Transverse colon (tissue), 4 donors: ENCODE measurements around the gene DMRTC2. TPM values are rescaled to one million over a fixed set of nuclear protein-coding genes. Genes with fewer than 3 reads are reported as not detected.

ENCODE experiments used
- DNase-seq: peaks from one replicate; pipeline ENCODE4 v3.0.0-alpha.2; 2019
- H3K27ac ChIP-seq, 4 donors: fragments of 200-600 bp; sonication (generic); 2 replicates each; pipeline ENCODE4 v1.5.1; 2016 to 2018; ENCODE audit warnings: inconsistent platforms in 4 of 4
- H3K27me3 ChIP-seq: fragments of 200-600 bp; sonication (generic); 2 replicates; pipeline ENCODE4 v1.5.1; 2017; ENCODE audit warnings: inconsistent platforms
- H3K36me3 ChIP-seq, 4 donors: fragments of 200-600 bp; sonication (generic); 2 replicates each; pipeline ENCODE4 v1.5.1; 2017 to 2019; ENCODE audit warnings: inconsistent platforms in 4 of 4
- H3K4me1 ChIP-seq, 4 donors: fragments of 200-600 bp; sonication (generic); 2 replicates each; pipeline ENCODE4 v1.5.1; 2017 to 2020; ENCODE audit warnings: inconsistent platforms in 4 of 4
- H3K4me3 ChIP-seq, 4 donors: fragments of 200-600 bp; sonication (generic); 1 replicate in 1 of 4; 2 replicates in 3 of 4; pipeline versions ENCODE4 v1.5.1 to v1.6.1; 2017 to 2019; ENCODE audit warnings: inconsistent platforms in 4 of 4
- H3K9me3 ChIP-seq, 2 donors: fragments of 200-600 bp; sonication (generic); 2 replicates each; pipeline ENCODE4 v1.5.1; 2017 to 2019; ENCODE audit warnings: inconsistent platforms in 2 of 2
- CTCF ChIP-seq, 5 experiments: fragments of 200-600 bp in 3 of 5; fragments of 450-650 bp in 2 of 5; sonication (generic) in 3 of 5; IDR thresholded peaks; 1 replicate in 2 of 5; 2 replicates in 3 of 5; pipeline ENCODE4 v1.5.1; 2016 to 2017; ENCODE audit warnings: antibody characterized with exemption in 5 of 5, inconsistent platforms in 3 of 5, mild to moderate bottlenecking in 2 of 5, moderate library complexity in 1 of 5
- EP300 ChIP-seq: sonication (generic); formaldehyde crosslinking; IDR thresholded peaks from one replicate; pipeline ENCODE4 v1.6.1; 2017; ENCODE audit warnings: antibody characterized with exemption, low read depth
- POLR2A ChIP-seq: fragments of 450-650 bp; IDR thresholded peaks from one replicate; pipeline ENCODE4 v1.6.1; 2016; ENCODE audit warnings: antibody characterized with exemption, mild to moderate bottlenecking, moderate library complexity
- POLR2AphosphoS5 ChIP-seq, 3 donors: sonication (generic); formaldehyde crosslinking; IDR thresholded peaks; one replicate each; pipeline ENCODE4 v1.6.1; 2016; ENCODE audit warnings: antibody characterized with exemption in 3 of 3
- WGBS, 2 donors: methylation state at CpG; one replicate each; pipeline ENCODE4 v1.1.5; 2018; ENCODE audit warnings: low coverage in 1 of 2; 5-methylcytosine and 5-hydroxymethylcytosine counted together
- in situ Hi-C, 4 donors: fragments of 200-750 bp; cut with MboI; loops; one replicate each; pipeline versions ENCODE4 v1.15.0 to v1.15.1; 2017; ENCODE audit warnings: low sequenced_read_pairs in 3 of 4, low pct_ligation_motif_present in 1 of 4, low pct_unique_long_range_greater_than_20kb in 1 of 4
- intact Hi-C: fragments of 100-400 bp; cut with DNase I; formaldehyde crosslinking; loops from one replicate; pipeline ENCODE4 v1.15.1; 2023; ENCODE audit warnings: low total_unique reads
- total RNA-seq, 4 donors: library from RNA; depleted of rRNA; stranded (reverse); fragments of >200 nt; gene quantifications; one replicate each; pipeline ENCODE4 v1.1.0, GENCODE V29; 2016

The DMRTC2 gene
- total RNA-seq, 4 donors from 2014 or later = not detected

- DNase-seq = no peak
- peaks cover 10 to 25% (median 17%) of the 10 kb centered on the region in 4 donors for H3K4me1 ChIP-seq
- H3K36me3 ChIP-seq = peaks cover 0 to 22% (median 10%) of the 10 kb centered on the region in 4 donors
- intact Hi-C loops = no loop called here
- H3K9me3 ChIP-seq = no peaks in the 10 kb centered on the region
- in situ Hi-C loops = no loop called here
- TF ChIP-seq POLR2AphosphoS5 (IDR thresholded peaks at IDR 0.05) = no peak
- no peak for TF ChIP-seq EP300
- no peak for TF ChIP-seq CTCF (IDR thresholded peaks at IDR 0.05)
- TF ChIP-seq POLR2A = no peak
- H3K27ac ChIP-seq = no peak overlapping the region
- H3K4me3 ChIP-seq = no peak overlapping the region
- no peaks in the 10 kb centered on the region for H3K27me3 ChIP-seq
- WGBS, 2 donors = 92 to 95% methylated on average over 3 to 4 of the region's 4 CpGs
Measured at GRCh38 chr19:41890936-41891335, 46.1 kb downstream of the DMRTC2 start.

DNA sequence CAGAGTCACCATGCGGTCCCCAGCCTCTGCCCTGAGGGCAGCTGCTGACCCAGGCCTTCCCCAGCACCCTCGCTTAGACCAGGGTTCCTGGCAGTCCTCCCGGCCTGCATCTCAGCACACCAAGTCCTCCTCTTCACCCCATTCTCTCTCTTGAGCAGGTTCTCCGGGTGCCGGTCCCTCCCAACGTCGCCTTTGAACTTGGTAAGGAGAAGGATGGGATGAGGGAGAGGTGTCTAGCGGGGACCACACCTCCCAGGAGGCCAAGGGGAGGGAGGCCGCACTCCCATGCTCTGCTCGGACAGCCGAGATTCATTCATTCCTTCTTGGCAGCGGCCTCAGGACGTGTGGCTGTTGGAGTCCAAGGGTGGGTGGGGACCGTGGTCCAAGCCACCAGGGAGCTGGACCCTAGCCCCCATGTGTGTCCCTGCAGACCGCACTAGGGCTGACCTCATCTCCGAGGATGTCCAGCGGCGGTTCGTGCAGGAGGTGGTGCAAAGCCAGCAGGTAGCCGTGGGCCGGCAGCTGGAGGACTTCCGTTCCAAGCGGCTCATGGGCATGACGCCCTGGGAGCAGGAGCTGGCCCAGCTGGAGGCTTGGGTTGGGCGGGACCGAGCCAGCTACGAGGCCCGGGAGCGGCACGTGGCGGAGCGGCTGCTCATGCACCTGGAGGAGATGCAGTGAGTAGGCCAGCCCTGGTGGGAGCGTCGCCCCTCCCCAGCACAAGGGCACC is 47.5 kb downstream of the DMRTC2 start:
- no peak for TF ChIP-seq POLR2A
- TF ChIP-seq EP300 = no peak
- no peak for TF ChIP-seq CTCF (IDR thresholded peaks at IDR 0.05)
- TF ChIP-seq POLR2AphosphoS5 (IDR thresholded peaks at IDR 0.05) = no peak
- 91% methylated on average over 33 of the region's 34 CpGs; no CpG with 5 or more reads in 1 of the 2 donors for WGBS, 2 donors
- Histone ChIP-seq H3K36me3 (peaks cover 0 to 27% (median 12%) of the 10 kb centered on the region in 4 donors), H3K9me3 (no peaks in the 10 kb centered on the region), H3K27me3 (no peaks in the 10 kb centered on the region), H3K4me3 (no peak overlapping the region), H3K4me1 (peaks cover 0 to 11% (median 3%) of the 10 kb centered on the region in 4 donors), H3K27ac (no peak overlapping the region)
- intact Hi-C loops (no loop called here), in situ Hi-C loops (no loop called here)
- DNase-seq = no peak

DNA sequence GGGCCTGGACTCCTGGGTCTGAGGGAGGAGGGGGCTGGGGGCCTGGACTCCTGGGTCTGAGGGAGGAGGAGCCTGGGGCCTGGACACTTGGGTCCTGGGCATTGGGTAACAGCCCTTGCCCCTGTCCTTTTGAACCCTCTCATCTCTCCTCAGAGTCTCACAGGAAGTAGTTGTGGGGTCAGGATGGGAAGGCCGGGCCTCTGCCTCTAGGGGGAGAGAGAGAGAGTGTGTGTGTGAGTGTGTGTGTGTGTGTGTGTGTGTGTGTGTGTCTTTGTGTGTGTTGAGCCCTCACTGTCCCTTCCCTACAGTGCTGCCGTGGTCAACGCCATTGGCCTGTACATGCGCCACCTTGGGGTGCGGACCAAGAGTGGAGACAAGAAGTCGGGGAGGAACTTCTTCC is 49.1 kb downstream of the DMRTC2 start:
- Histone ChIP-seq H3K4me1 (peaks cover 0 to 4% (median 0%) of the 10 kb centered on the region in 4 donors), H3K27ac (no peak overlapping the region), H3K36me3 (peaks cover 0 to 37% (median 14%) of the 10 kb centered on the region in 4 donors), H3K27me3 (no peaks in the 10 kb centered on the region), H3K4me3 (no peak overlapping the region), H3K9me3 (no peaks in the 10 kb centered on the region)
- 29 to 80% methylated on average over 1 to 6 of the region's 6 CpGs for WGBS, 2 donors
- no peak for TF ChIP-seq POLR2AphosphoS5 (IDR thresholded peaks at IDR 0.05)
- TF ChIP-seq POLR2A = no peak
- no peak for TF ChIP-seq EP300
- TF ChIP-seq CTCF (IDR thresholded peaks at IDR 0.05) = no peak
- DNase-seq = no peak
- in situ Hi-C loops (no loop called here), intact Hi-C loops (no loop called here)

DNA sequence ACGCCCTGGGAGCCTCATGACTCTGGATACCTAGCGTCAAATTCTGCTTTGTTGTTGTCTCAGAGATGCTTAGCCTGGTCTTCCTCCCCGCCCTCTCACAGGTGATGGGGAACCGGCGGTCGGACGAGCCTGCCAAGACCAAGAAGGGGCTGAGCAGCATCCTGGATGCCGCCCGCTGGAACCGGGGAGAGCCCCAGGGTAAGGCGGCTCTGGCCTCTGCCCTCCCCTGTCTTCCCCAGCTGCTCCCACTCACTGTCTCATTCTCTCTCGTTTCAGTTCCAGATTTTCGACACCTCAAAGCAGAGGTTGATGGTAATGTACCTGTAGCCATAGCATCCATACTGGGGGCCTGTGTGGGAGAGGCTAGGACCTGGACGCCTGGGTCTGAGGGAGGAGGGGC is 49.5 kb downstream of the DMRTC2 start:
- no peaks in the 10 kb centered on the region for H3K9me3 ChIP-seq
- WGBS, 2 donors = 85% methylated on average over 14 of the region's 14 CpGs; no CpG with 5 or more reads in 1 of the 2 donors
- intact Hi-C loops (no loop called here), in situ Hi-C loops (no loop called here)
- TF ChIP-seq POLR2A = no peak
- no peak for TF ChIP-seq CTCF (IDR thresholded peaks at IDR 0.05)
- TF ChIP-seq POLR2AphosphoS5 (IDR thresholded peaks at IDR 0.05) = no peak
- no peaks in the 10 kb centered on the region for H3K27me3 ChIP-seq
- no peak overlapping the region for H3K27ac ChIP-seq
- peaks cover 0 to 36% (median 15%) of the 10 kb centered on the region in 4 donors for H3K36me3 ChIP-seq
- peaks cover 0 to 4% (median 0%) of the 10 kb centered on the region in 4 donors for H3K4me1 ChIP-seq
- no peak overlapping the region for H3K4me3 ChIP-seq
- DNase-seq = no peak
